ENCODE results near the gene ZNF746.

Gene ZNF746

GRCh38 chr7:149490083-149490760 is 7.4 kb downstream of the ZNF746 start:
- DNase-seq (ENCODE audit: low spot score), result no peak
- TF ChIP-seq CTCF (IDR thresholded peaks at IDR 0.05), result no peak
- no peak overlapping the region for H3K4me3 ChIP-seq
- H3K27ac ChIP-seq, result no peak overlapping the region

GRCh38 chr7:149489391-149490024 is 8.1 kb downstream of the ZNF746 start:
- no peak for TF ChIP-seq CTCF (IDR thresholded peaks at IDR 0.05)
- Histone ChIP-seq H3K4me3 (no peak overlapping the region), H3K27ac (no peak overlapping the region)
- DNase-seq (ENCODE audit: low spot score), result no peak

- DNase-seq (ENCODE audit: low spot score), result no peak
- TF ChIP-seq CTCF (IDR thresholded peaks at IDR 0.05), result no peak
- H3K27ac ChIP-seq, result no peak overlapping the region
Observed at GRCh38 chr7:149479568-149479967, 18.0 kb downstream of the ZNF746 start.

GRCh38 chr7:149478754-149479153 is 18.9 kb downstream of the ZNF746 start:
- no peak for TF ChIP-seq CTCF (IDR thresholded peaks at IDR 0.05)
- no peak overlapping the region for H3K4me3 ChIP-seq
- H3K27ac ChIP-seq, result no peak overlapping the region
- no peak for DNase-seq (ENCODE audit: low spot score)

More at GRCh38 chr7:149479568-149479967, 18.0 kb downstream of the ZNF746 start:
- no peak overlapping the region for H3K4me3 ChIP-seq

- H3K27ac ChIP-seq, result no peak overlapping the region
Observed at GRCh38 chr7:149477494-149478443, 19.8 kb downstream of the ZNF746 start.

GRCh38 chr7:149476791-149477190 is 20.8 kb downstream of the ZNF746 start:
- no peak for TF ChIP-seq CTCF (IDR thresholded peaks at IDR 0.05)
- no peak overlapping the region for H3K4me3 ChIP-seq
- DNase-seq (ENCODE audit: low spot score), result no peak
- no peak overlapping the region for H3K27ac ChIP-seq

More at GRCh38 chr7:149477494-149478443, 19.8 kb downstream of the ZNF746 start:
- TF ChIP-seq CTCF (IDR thresholded peaks at IDR 0.05), result no peak
- no peak for DNase-seq (ENCODE audit: low spot score)
- H3K4me3 ChIP-seq, result no peak overlapping the region
